Activated CD4-positive, alpha-beta memory T cell treated with anti-CD3 and anti-CD28 coated beads, Interleukin-2, amount 10 ng/mL, durations not matched to agents 7 days and 5 days (primary cell): Measurements from ENCODE around the gene SEC24A. TPM values are rescaled to one million over a fixed set of nuclear protein-coding genes. Genes with fewer than 3 reads are reported as not detected.
"Not testable (repeated sequence)": the region's sequence is repeated elsewhere in the genome, so short reads cannot be mapped to it uniquely, and the experiment has no call there.

ENCODE experiments used
- CTCF ChIA-PET: fragments of 350-600 bp; sonication (Branson Sonifier 250); formaldehyde crosslinking; loops from one replicate; lab custom pipeline; 2021; ENCODE audit warnings: antibody characterized with exemption, inconsistent platforms; lab: Charles Lee
- POLR2A ChIA-PET: fragments of 350-600 bp; sonication (Branson Sonifier 250); formaldehyde crosslinking; loops from one replicate; lab custom pipeline; 2021; ENCODE audit warnings: antibody characterized with exemption; lab: Charles Lee
- DNase-seq: peaks from one replicate; pipeline ENCODE4 v3.0.0-alpha.2; 2020
- H3K27ac Mint-ChIP-seq: one replicate; pipeline ENCODE4 v1.8.0; 2021; ENCODE audit warnings: mild to moderate bottlenecking, mixed read lengths
- H3K27me3 Mint-ChIP-seq: one replicate; pipeline ENCODE4 v1.8.0; 2021; ENCODE audit warnings: mixed read lengths
- H3K36me3 Mint-ChIP-seq: one replicate; pipeline ENCODE4 v1.8.0; 2021; ENCODE audit warnings: low read depth, mixed read lengths
- H3K4me1 Mint-ChIP-seq: one replicate; pipeline ENCODE4 v1.8.0; 2021; ENCODE audit warnings: mixed read lengths
- H3K4me3 Mint-ChIP-seq: one replicate; pipeline ENCODE4 v1.8.0; 2021; ENCODE audit warnings: mild to moderate bottlenecking, mixed read lengths
- H3K9me3 Mint-ChIP-seq: one replicate; pipeline ENCODE4 v1.8.0; 2021; ENCODE audit warnings: mixed read lengths
- total RNA-seq, 2 experiments: library from RNA; stranded (reverse); gene quantifications; one replicate each; pipeline ENCODE4 v1.2.3, GENCODE V29; 2021

The SEC24A gene
- total RNA-seq, 2 experiments from 2014 or later = 29.3 to 29.6 TPM

DNA sequence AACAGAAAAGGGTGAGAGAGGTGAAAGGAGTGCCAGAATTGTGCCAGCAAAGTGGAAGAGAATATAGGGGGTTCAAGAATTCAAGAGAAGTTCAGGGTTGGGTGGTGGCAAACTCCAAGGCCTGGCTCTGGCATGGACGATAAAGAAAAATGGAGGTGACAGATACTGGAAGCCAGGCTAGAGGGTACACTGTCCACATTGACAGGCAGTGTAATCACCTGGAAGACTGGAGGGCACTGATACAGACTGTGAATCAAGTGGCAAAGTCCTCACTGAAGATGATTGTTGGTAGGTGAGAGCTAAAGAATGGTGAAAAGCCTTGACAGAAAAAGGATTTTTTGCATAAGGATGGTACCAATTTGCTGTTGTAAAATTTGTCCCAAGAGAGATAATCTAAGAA is 23.0 kb upstream of the SEC24A start:
- CTCF ChIA-PET = interaction anchor here (1.7 kb wide), 1 partner anchor 38 kb away, joined by 6 read pairs; no protein-coding TSS in a partner anchor
- Mint-ChIP-seq H3K27me3 (no peaks in the 10 kb centered on the region), H3K4me1 (peaks cover 18% of the 10 kb centered on the region), H3K36me3 (peaks cover 38% of the 10 kb centered on the region), H3K9me3 (no peaks in the 10 kb centered on the region), H3K4me3 (no peak overlapping the region), H3K27ac (no peak overlapping the region)
- POLR2A ChIA-PET = interaction anchor here (1.7 kb wide), 1 partner anchor 23 kb away, joined by 6 read pairs; the partner anchor contains the start of gene SEC24A
- no peak for DNase-seq

DNA sequence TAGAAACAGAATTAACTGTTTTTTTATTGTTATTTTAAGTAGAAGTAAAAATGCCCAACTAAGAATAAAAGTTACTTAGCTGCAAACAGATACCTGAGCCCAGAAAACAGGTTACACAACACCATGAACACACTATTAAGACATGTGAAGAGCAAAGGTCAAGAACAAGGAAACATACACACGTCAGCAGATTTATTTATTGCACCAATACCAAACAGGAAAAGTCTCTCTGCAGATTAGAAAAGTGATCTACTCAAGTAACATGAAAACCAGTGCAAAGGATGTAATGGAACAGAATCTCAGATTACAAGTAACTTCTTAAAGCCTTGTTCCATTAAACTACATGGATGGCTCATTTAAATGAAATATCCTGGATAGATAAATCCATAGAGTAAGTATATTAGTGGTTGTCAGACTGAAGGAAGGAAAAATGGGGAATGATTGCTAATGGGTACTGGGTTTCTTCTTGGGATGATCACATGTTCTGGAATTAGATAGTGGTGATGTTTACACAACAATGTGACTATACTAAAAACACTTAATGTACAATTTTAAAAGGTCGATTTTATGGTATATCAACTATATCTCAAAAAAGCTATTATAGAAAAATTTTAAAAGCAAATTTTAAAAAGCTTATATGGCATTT is 22.1 kb upstream of the SEC24A start:
- H3K9me3 Mint-ChIP-seq = no peaks in the 10 kb centered on the region
- H3K4me1 Mint-ChIP-seq = peaks cover 25% of the 10 kb centered on the region
- H3K27ac Mint-ChIP-seq = peak overlapping the region; percentile 27
- no peak overlapping the region for H3K4me3 Mint-ChIP-seq
- H3K36me3 Mint-ChIP-seq = peaks cover 36% of the 10 kb centered on the region
- CTCF ChIA-PET = interaction anchor here (0.7 to 1.7 kb wide), 2 partner anchors 39 to 436 kb away, joined by 4 to 6 read pairs; no protein-coding TSS in a partner anchor
- POLR2A ChIA-PET = interaction anchor here (1.0 to 1.7 kb wide), 2 partner anchors 22 kb away, joined by 4 to 6 read pairs; partner anchors contain the start of gene SEC24A
- H3K27me3 Mint-ChIP-seq = no peaks in the 10 kb centered on the region
- DNase-seq = no peak

DNA sequence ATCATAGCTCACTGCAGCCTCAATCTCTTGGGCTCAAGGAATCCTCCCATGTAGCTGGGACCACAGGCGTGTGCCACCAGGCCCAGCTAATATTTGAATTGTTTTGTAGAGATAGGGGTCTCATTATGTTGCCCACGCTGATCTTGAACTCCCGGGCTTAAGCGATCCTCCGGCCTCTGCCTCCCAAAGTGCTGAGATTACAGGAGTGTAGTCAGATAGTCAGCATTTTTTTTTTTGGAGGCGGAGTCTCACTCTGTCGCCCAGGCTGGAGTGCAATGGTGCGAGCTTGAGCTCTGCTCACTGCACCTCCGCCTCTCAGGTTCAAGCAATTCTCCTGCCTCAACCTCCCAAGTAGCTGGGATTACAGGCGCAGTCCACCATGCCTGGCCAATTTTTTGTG is 14.4 kb upstream of the SEC24A start:
- Mint-ChIP-seq H3K36me3 (peaks cover 7% of the 10 kb centered on the region), H3K4me1 (peaks cover 25% of the 10 kb centered on the region), H3K9me3 (no peaks in the 10 kb centered on the region), H3K27ac (no peak overlapping the region), H3K27me3 (no peaks in the 10 kb centered on the region), H3K4me3 (peak overlapping the region; percentile 44)
- ChIA-PET CTCF (interaction anchor here (0.7 to 2.0 kb wide), 4 partner anchors 9 to 104 kb away, joined by 3 to 8 read pairs (median 4); partner anchors contain the start of gene CAMLG), POLR2A (interaction anchor here (0.7 to 8.2 kb wide), 8 partner anchors 9 to 408 kb away, joined by 3 to 86 read pairs (median 4); partner anchors contain the start of genes C5orf24, PCBD2, PPP2CA and SEC24A)
- no peak for DNase-seq

DNA sequence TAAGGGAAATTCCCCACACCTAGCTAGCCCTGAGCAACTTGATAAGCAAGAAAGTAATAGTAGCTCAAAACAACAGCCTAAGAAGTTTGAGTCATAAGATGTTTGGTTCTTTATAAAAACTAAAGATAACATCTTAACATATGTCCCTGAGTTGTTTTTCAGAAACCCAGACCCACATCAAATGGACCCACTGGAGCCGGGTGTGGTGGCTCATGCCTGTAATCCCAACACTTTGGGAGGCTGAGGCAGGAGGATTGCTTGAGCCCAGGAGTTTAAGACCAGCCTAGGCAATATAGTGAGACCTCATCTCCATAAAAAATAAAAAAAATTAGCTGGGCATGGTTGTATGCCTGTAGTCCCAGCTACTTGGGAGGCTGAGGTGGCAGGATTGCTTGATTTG is 13.2 kb upstream of the SEC24A start:
- H3K36me3 Mint-ChIP-seq, H3K9me3 Mint-ChIP-seq, DNase-seq, H3K4me3 Mint-ChIP-seq, H3K27ac Mint-ChIP-seq, H3K27me3 Mint-ChIP-seq: not testable (repeated sequence)
- ChIA-PET CTCF (interaction anchor here (1.4 to 2.0 kb wide), 2 partner anchors 8 to 48 kb away, joined by 4 to 8 read pairs; no protein-coding TSS in a partner anchor), POLR2A (interaction anchor here (0.6 to 8.2 kb wide), 6 partner anchors 8 to 409 kb away, joined by 3 to 86 read pairs (median 4); partner anchors contain the start of genes PPP2CA and SEC24A)
- peaks cover 25% of the 10 kb centered on the region for H3K4me1 Mint-ChIP-seq

DNA sequence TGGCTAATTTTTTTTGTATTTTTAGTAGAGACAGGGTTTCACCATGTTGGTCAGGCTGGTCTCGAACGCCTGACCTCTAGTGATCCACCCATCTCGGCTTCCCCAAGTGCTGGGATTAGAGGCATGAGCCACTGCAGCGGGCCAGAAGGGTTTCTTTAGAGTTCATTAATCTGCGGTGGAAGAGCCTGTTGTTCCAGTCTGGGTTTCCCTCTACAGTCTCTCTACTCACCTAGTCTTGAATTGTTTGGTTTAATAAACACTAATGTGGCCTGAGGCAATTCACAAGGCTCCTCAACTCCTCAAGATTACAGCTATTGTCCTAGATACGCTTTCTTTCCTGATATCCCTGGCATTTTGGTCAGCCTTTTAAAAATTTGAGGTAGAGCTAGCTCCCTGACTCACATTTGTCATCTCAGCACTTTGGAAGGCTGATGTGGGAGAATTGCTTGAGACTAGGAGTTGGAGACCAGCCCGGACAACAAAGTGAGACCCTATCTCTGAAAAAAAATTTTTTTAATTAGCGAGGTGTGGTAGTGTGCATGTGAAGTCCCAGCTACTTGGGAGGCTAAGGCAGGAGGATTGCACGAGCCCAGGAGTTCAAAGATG is 11.4 kb upstream of the SEC24A start:
- Mint-ChIP-seq H3K27me3 (no peaks in the 10 kb centered on the region), H3K27ac (no peak overlapping the region), H3K4me3 (no peak overlapping the region), H3K9me3 (no peaks in the 10 kb centered on the region), H3K36me3 (peaks cover 3% of the 10 kb centered on the region), H3K4me1 (peaks cover 14% of the 10 kb centered on the region)
- POLR2A ChIA-PET = interaction anchor here (8.2 kb wide), 1 partner anchor 10 kb away, joined by 86 read pairs; the partner anchor contains the start of gene SEC24A
- no peak for DNase-seq
- CTCF ChIA-PET = interaction anchor here (1.0 to 1.1 kb wide), 2 partner anchors 9 to 50 kb away, joined by 4 to 5 read pairs; no protein-coding TSS in a partner anchor

DNA sequence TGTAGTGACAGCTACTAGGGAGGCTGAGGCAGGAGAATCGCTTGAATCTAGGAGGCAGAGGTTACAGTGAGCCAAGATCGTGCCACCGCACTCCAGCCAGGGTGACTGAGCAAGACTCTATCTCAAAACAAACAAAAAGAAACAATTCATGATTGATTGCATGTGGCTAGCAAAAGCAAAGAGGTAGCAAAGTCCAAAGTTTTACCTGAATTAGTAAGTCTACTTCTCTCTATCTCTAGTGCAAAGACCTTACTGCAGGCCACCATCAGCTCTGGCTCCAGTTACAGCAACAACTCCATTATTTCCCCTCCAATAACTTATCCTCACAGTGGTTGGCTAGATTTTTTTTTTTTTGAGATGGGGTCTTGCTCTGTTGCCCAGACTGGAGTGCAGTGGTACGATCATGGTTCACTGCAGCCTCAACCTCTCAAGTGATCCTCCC is 9.8 kb upstream of the SEC24A start:
- POLR2A ChIA-PET = interaction anchor here (0.6 to 1.7 kb wide), 2 partner anchors 10 to 458 kb away, joined by 4 to 7 read pairs; partner anchors contain the start of gene SEC24A
- Mint-ChIP-seq H3K4me3 (no peak overlapping the region), H3K27me3 (no peaks in the 10 kb centered on the region), H3K9me3 (no peaks in the 10 kb centered on the region), H3K27ac (no peak overlapping the region), H3K36me3 (no peaks in the 10 kb centered on the region), H3K4me1 (peaks cover 13% of the 10 kb centered on the region)
- CTCF ChIA-PET = interaction anchor here (0.7 kb wide), 1 partner anchor 52 kb away, joined by 3 read pairs; no protein-coding TSS in a partner anchor
- no peak for DNase-seq

DNA sequence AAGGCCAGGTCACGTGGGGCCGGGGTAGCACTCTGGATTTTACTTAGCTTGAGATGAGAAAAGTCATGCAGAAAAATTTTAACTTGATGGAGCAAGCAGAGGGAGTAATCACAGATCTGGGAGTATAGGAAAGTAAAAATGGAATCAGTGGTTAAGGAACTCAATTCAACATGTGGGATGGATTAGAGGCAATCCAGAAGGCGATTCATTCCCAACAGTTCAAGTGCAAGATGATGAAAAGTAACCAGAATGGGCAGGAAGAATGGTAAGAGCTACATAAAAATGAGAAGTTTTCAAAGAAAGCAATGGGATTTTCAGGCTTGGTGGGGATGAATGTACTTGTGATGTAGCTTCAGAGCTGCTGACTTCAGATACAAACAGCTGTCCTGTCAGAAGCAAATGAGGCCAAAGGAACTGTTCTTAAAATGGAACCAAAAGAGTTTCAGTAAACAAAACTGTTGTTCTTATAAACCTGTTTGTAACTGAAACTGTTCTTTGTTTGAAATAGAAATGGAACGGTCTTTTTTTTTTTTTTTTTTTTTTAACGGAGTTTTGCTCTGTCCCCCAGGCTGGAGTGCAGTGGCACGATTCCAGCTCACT is 5.6 kb upstream of the SEC24A start:
- POLR2A ChIA-PET = interaction anchor here (1.1 to 3.2 kb wide), 2 partner anchors 8 to 11 kb away, joined by 4 to 9 read pairs; partner anchors contain the start of gene SAR1B
- H3K27ac Mint-ChIP-seq = no peak overlapping the region

DNA sequence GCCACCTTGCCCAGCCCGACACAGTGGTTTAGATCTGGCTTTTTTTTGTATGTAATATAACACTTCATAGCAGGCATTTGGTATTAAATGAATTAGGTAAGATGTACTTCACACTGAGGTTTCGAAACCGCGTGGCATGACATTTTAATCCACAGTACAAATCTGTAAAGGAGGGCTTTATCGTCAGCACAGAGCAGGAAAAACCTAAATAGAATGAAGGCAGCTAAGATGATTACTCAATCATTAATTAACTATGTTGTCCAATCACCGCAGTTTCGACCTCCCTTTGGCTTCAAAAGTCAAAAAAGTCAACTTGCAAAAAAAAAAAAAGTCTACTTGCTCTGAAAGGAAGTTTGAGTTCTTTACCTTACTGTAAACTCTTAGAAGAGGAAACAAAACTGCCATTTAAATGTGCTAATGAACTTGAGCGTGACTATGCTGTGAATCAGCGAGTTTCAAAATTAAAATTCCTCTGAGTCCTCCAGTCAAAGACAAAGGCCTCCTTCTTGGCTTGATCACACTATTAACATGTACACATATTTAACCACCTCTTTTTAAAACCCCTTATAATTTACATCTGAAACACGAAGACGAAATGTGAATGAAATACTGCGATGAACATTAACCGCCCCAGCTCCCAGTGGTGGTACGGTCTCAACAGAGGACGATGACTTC is 698 bp upstream of the SEC24A start:
- no peaks in the 10 kb centered on the region for H3K27me3 Mint-ChIP-seq
- ChIA-PET POLR2A (interaction anchor here (0.6 to 4.6 kb wide), 16 partner anchors 9 to 423 kb away, joined by 3 to 86 read pairs (median 6); partner anchors contain the start of genes C5orf24, CDKN2AIPNL, DDX46 and PCBD2), CTCF (interaction anchor here (1.2 to 1.9 kb wide), 5 partner anchors 10 to 257 kb away, joined by 3 to 15 read pairs (median 9); partner anchors contain the start of genes DDX46 and PCBD2)
- no peaks in the 10 kb centered on the region for H3K9me3 Mint-ChIP-seq
- peak overlapping the region; percentile 86 for H3K4me3 Mint-ChIP-seq
- peaks cover 19% of the 10 kb centered on the region for H3K36me3 Mint-ChIP-seq
- H3K4me1 Mint-ChIP-seq = peaks cover 30% of the 10 kb centered on the region
- DNase-seq = peak; percentile 31
- peak overlapping the region; percentile 94 for H3K27ac Mint-ChIP-seq

More for the DNA sequence above, 5.6 kb upstream of the SEC24A start:
- Mint-ChIP-seq H3K9me3 (no peaks in the 10 kb centered on the region), H3K4me3 (no peak overlapping the region), H3K27me3 (no peaks in the 10 kb centered on the region), H3K36me3 (no peaks in the 10 kb centered on the region), H3K4me1 (peaks cover 15% of the 10 kb centered on the region)
- no peak for DNase-seq
- CTCF ChIA-PET = interaction anchor here (0.6 to 1.2 kb wide), 5 partner anchors 8 to 91 kb away, joined by 3 to 8 read pairs (median 4); no protein-coding TSS in a partner anchor

DNA sequence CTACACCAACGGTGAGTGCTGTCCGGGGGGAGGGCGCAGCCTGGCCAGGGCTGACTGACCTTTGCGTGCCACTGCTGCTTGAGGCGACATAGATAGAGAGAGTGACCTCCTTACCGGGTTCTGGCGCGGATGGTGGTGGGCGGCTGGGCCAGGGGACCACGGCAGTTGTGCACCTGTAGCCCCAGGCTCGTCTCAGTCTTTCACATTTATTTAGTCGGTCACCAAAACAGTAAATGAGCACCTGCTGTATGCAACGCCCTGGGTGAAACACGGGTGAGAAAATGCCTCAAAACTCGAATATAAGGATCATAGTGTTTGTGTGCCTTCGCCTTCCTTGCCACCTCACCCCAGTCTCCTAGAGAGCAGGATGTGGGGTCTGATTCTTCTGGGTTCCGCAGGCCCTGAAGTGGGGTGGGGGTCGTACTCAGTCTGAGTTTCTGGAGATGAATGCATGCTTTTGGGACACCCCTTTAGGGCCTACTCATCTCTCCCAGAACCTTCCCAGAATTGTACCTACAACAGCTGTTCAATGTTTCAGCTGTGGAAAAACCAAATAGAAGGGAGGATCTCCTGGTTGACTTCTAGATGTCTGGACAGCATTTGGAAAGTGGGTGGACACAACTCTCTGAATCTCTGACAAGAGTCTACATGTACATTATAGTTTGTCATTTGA is 714 bp downstream of the SEC24A start:
- peak overlapping the region; percentile 94 for H3K27ac Mint-ChIP-seq
- peak overlapping the region; percentile 86 for H3K4me3 Mint-ChIP-seq
- peak; percentile 36 for DNase-seq
- POLR2A ChIA-PET = interaction anchor here (0.7 to 4.6 kb wide), 14 partner anchors 11 to 645 kb away, joined by 3 to 86 read pairs (median 6); partner anchors contain the start of genes C5orf24, CAMLG, DDX46 and PCBD2
- H3K4me1 Mint-ChIP-seq = peaks cover 28% of the 10 kb centered on the region
- H3K36me3 Mint-ChIP-seq = peaks cover 20% of the 10 kb centered on the region
- H3K9me3 Mint-ChIP-seq = no peaks in the 10 kb centered on the region
- no peaks in the 10 kb centered on the region for H3K27me3 Mint-ChIP-seq
- CTCF ChIA-PET = interaction anchor here (1.6 to 1.9 kb wide), 2 partner anchors 62 to 255 kb away, joined by 9 to 15 read pairs; partner anchors contain the start of gene PCBD2

DNA sequence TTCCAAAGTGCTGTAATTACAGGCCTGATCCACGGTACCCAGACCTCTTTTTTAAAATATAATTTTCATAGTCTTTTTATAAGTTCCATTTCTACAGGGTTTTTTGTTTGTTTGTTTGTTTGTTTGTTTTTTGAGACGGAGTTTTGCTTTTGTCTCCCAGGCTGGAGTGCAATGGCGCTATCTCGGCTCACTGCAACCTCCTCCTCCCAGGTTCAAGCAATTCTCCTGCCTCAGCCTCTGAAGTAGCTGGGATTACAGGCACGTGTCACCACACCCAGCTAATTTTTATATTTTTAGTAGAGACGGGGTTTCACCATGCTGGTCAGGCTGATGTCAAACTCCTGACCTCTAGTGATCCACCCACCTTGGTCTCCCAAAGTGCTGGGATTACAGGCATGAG is 2.1 kb downstream of the SEC24A start:
- DNase-seq, H3K27me3 Mint-ChIP-seq, CTCF ChIA-PET, H3K9me3 Mint-ChIP-seq: not testable (repeated sequence)
- H3K27ac Mint-ChIP-seq = peak overlapping the region; percentile 21
- peak overlapping the region; percentile 60 for H3K4me3 Mint-ChIP-seq
- peaks cover 29% of the 10 kb centered on the region for H3K4me1 Mint-ChIP-seq
- POLR2A ChIA-PET = interaction anchor here (1.4 kb wide), 1 partner anchor 19 kb away, joined by 6 read pairs; no protein-coding TSS in a partner anchor
- peaks cover 28% of the 10 kb centered on the region for H3K36me3 Mint-ChIP-seq

DNA sequence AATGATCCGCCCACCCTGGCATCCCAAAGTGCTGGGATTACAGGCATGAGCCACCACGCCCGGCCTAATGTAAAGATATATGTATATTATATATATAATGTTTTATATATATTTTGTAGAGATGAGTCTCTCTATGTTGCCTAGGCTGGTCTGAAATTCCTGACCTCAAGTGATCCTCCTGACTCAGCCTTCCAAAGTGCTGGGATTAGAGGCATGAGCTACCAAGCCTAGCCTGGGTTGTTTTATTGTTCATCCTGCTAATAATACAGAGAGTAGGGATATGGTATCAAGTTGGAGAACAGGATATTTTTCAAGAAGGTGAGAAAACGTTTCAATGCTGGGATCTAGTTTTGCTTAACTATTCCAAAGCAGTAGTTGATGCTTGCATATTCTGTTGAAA is 2.9 kb downstream of the SEC24A start:
- Mint-ChIP-seq H3K27me3 (no peaks in the 10 kb centered on the region), H3K36me3 (peaks cover 33% of the 10 kb centered on the region), H3K4me1 (peaks cover 28% of the 10 kb centered on the region), H3K4me3 (no peak overlapping the region), H3K27ac (no peak overlapping the region), H3K9me3 (no peaks in the 10 kb centered on the region)
- ChIA-PET POLR2A (interaction anchor here (1.4 kb wide), 1 partner anchor 20 kb away, joined by 6 read pairs; no protein-coding TSS in a partner anchor), CTCF (no interaction called here)
- no peak for DNase-seq
